CD4-positive, alpha-beta T cell treated with Interleukin-21 for 1 hour (primary cell): ENCODE measurements around the gene C9orf152.
A peak's percentile ranks its signal among the peaks of the same experiment; 100 is the strongest.

ENCODE experiments used
- DNase-seq: peaks from one replicate; pipeline ENCODE4 v3.0.0-alpha.2; 2020

The C9orf152 gene

GRCh38 chr9:110179734-110180133, 28.2 kb downstream of the C9orf152 start:
- no peak for DNase-seq

- no peak for DNase-seq
These were observed 29.7 kb downstream of the C9orf152 start for GRCh38 chr9:110178281-110178680.

DNA sequence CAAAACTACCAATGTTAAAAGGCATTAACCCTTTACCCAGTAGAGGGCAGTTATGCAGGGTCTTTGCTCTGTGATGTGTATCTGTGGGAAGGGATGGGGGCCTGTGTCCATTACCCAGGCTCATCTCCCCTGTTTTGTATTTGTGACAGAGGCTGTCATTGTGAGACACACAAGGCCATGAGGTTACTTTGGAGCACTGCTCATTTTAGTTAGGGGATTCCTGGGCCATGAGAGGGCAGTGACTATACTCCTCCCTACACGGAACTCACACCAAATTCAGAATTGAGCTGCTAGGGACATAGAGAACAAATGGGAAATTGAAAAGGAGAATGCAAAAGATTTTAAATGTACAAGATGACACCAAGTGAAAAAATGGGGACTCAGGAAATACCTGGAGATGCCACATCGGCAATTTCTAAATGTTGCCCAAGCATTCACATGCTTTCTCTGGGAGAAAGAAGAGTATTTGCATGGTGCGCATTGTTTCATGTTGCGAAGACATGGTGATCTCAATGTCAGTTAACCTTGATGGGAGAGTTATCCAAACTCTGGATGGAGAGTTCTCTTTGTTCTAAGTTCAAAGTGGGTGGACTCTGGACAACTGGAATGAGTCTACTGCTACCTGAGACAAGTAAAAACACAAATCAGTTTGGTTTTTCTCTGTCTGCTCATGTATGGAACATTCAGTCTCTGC, 32.5 kb downstream of the C9orf152 start:
- no peak for DNase-seq

- no peak for DNase-seq
These were observed 34.7 kb downstream of the C9orf152 start for GRCh38 chr9:110173322-110173642.

GRCh38 chr9:110170357-110171257, 37.4 kb downstream of the C9orf152 start:
- DNase-seq: no peak

DNA sequence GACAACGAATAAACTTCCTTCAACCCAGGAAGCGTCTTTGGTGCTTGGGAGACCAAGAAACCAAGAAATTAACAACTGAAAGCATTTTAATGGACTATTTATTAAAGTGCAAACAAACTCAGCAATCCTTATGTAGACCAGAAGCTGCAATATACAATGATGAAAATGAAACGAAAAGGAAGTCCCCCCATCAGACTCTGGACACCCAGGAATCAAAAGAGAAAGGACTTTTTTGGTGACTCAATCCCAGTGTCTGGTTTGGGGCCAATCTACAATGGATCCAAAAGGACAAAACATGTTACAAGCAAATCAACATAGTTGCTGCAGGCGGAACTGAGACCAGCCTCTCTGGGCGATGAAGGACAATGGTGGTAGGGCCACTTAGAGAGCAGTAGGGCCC, 39.5 kb downstream of the C9orf152 start:
- DNase-seq: no peak

GRCh38 chr9:110161940-110162339, 46.0 kb downstream of the C9orf152 start:
- DNase-seq: no peak

DNA sequence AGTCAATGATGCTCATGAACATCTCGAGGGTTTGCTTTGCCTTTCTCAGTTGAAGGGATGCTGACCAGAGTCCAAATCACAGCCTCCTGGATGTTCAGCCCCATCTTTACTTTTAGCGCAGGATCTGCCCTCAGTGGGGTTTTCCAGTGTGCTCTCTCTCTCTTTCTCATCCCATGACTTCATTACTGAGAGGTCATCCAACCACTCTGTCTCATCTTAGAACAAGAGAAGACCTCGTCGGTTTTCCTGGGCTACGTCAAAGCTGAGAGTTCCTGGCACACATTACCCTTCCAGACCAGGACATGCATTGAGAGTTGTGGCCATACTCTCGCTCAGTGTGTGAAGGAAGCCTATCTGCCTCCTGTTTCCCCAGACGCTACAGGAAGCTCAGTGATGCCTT, 47.3 kb downstream of the C9orf152 start:
- no peak for DNase-seq

DNA sequence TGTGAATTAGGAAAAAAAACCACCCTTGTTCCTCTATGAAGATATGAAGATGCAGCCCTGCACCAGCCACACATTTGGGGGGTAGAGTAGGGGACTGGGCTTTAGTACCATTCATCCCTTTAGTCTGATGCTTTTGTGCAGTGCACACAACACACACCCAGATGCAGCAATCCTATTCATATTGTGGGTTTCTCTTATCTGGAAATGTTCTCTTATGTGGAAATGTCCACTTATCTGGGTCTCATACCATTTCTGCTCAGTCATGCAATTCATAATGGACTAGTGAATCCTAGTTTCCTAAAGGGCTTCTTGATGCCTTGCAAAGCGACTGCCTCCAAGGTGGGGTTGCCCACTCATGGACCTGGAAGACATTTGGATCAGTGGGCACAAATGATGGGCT, 47.8 kb downstream of the C9orf152 start:
- DNase-seq: no peak

GRCh38 chr9:110157823-110158664, 49.9 kb downstream of the C9orf152 start:
- DNase-seq: no peak

GRCh38 chr9:110156902-110157301, 51.1 kb downstream of the C9orf152 start:
- peak; percentile 56 for DNase-seq

DNA sequence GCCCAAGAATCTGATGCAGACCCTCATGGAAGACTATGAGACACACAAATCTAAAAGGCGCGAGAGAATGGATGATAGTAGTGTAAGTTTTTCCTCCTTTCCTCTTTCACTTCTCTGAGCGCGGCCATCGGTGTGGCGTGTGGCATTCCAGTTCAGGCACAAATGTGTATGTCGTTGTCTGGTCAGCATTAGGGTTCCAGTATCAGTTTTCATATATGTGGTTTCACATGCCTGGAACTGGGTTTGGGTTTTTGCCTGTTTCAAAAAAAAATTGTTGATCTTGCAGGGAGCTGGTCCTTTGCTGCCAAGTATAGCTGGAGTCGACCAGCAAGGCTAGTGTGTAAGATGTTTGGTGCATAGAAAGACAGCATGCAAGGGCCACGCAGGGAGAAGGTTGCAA, 51.5 kb downstream of the C9orf152 start:
- DNase-seq: no peak

DNA sequence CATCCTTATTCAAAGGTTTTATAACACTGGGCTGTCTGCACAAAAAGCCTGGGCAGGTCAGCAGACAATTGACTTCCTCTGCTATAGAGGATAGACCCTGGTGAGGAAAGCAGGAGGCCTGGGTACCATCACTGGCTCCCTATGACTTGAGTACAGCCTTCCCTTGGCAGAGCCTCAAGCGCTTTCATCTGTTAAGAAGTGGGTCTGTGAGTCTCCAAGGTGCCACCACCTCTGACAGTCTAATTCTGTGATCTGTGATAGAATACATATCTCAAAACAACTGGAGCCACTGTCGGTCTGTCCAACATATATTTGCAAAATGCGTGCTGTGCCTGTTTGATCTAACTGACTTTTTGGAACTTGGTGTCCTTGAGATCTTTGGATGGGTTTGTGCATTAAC, 52.2 kb downstream of the C9orf152 start:
- no peak for DNase-seq

- DNase-seq: no peak
These were observed 54.5 kb downstream of the C9orf152 start for GRCh38 chr9:110153431-110153830.

- peak; percentile 57 for DNase-seq
These were observed 55.1 kb downstream of the C9orf152 start for GRCh38 chr9:110152704-110153374.
